ENCODE data around the gene ITGB7. TPM values are rescaled to one million over a fixed set of nuclear protein-coding genes. Genes with fewer than 3 reads are reported as not detected.
"Not testable (repeated sequence)": the region's sequence is repeated elsewhere in the genome, so short reads cannot be mapped to it uniquely, and the experiment has no call there.

The ITGB7 gene
- total RNA-seq, 1 experiment from 2014 or later: 0.43 TPM

GRCh38 chr12:53166837-53167236, 40.2 kb downstream of the ITGB7 start:
- intact Hi-C loops (cut with micrococcal nuclease; ENCODE audit: unreplicated experiment): no loop called here
- H3K27ac ChIP-seq (ENCODE audit: low read depth, low read length, poor library complexity, severe bottlenecking): no peak overlapping the region
- POLR2A ChIA-PET (ENCODE audit: low non-redundant PET): no interaction called here
- no peaks in the 10 kb centered on the region for H3K4me1 ChIP-seq (ENCODE audit: insufficient read depth, low read length, poor library complexity, severe bottlenecking)
- CTCF ChIA-PET: no interaction called here
- BruUV-seq (replicated peaks): no TSS peak
- TF ChIP-seq EZH2 (IDR thresholded peaks at IDR 0.05; ENCODE audit: borderline replicate concordance, low read depth, low read length, poor library complexity, severe bottlenecking) (no peak), CTCF (conservative IDR thresholded peaks at IDR 0.05; ENCODE audit: low read depth, low read length) (no peak)
- H3K27me3 ChIP-seq (replicated peaks; ENCODE audit: insufficient read depth, low read depth, low read length, poor library complexity): no peaks in the 10 kb centered on the region
- no peaks in the 10 kb centered on the region for H3K9me3 ChIP-seq (ENCODE audit: low read depth, low read length, poor library complexity, severe bottlenecking)
- no peak for DNase-seq (ENCODE audit: low spot score)
- H3K36me3 ChIP-seq (ENCODE audit: insufficient read depth, low read length, poor library complexity, severe bottlenecking): no peaks in the 10 kb centered on the region
- no peak overlapping the region for H3K4me3 ChIP-seq (ENCODE audit: low read depth, low read length, poor library complexity, severe bottlenecking)

- CTCF ChIA-PET; BruUV-seq (replicated peaks); DNase-seq (ENCODE audit: low spot score); H3K4me1 ChIP-seq (ENCODE audit: insufficient read depth, low read length, poor library complexity, severe bottlenecking); H3K27me3 ChIP-seq (replicated peaks; ENCODE audit: insufficient read depth, low read depth, low read length, poor library complexity); H3K4me3 ChIP-seq (ENCODE audit: low read depth, low read length, poor library complexity, severe bottlenecking); H3K9me3 ChIP-seq (ENCODE audit: low read depth, low read length, poor library complexity, severe bottlenecking); intact Hi-C loops (cut with micrococcal nuclease; ENCODE audit: unreplicated experiment); POLR2A ChIA-PET (ENCODE audit: low non-redundant PET); H3K36me3 ChIP-seq (ENCODE audit: insufficient read depth, low read length, poor library complexity, severe bottlenecking); H3K27ac ChIP-seq (ENCODE audit: low read depth, low read length, poor library complexity, severe bottlenecking): not testable (repeated sequence)
Measured at GRCh38 chr12:53163008-53163407, 44.0 kb downstream of the ITGB7 start.

GRCh38 chr12:53161119-53161911, 45.7 kb downstream of the ITGB7 start:
- ChIA-PET POLR2A (ENCODE audit: low non-redundant PET) (no interaction called here), CTCF (interaction anchor here (1.2 kb wide), 1 partner anchor 95 kb away, joined by 3 read pairs; no protein-coding TSS in a partner anchor)
- H3K36me3 ChIP-seq (ENCODE audit: insufficient read depth, low read length, poor library complexity, severe bottlenecking): no peaks in the 10 kb centered on the region
- no peak for TF ChIP-seq EZH2 (IDR thresholded peaks at IDR 0.05; ENCODE audit: borderline replicate concordance, low read depth, low read length, poor library complexity, severe bottlenecking)
- TF ChIP-seq CTCF (conservative IDR thresholded peaks at IDR 0.05; ENCODE audit: low read depth, low read length): no peak
- no peak for DNase-seq (ENCODE audit: low spot score)
- intact Hi-C loops (cut with micrococcal nuclease; ENCODE audit: unreplicated experiment): no loop called here
- BruUV-seq (replicated peaks): no TSS peak
- no peak overlapping the region for H3K4me3 ChIP-seq (ENCODE audit: low read depth, low read length, poor library complexity, severe bottlenecking)
- H3K27me3 ChIP-seq (replicated peaks; ENCODE audit: insufficient read depth, low read depth, low read length, poor library complexity): no peaks in the 10 kb centered on the region
- H3K4me1 ChIP-seq (ENCODE audit: insufficient read depth, low read length, poor library complexity, severe bottlenecking): peaks cover 3% of the 10 kb centered on the region
- no peak overlapping the region for H3K27ac ChIP-seq (ENCODE audit: low read depth, low read length, poor library complexity, severe bottlenecking)
- no peaks in the 10 kb centered on the region for H3K9me3 ChIP-seq (ENCODE audit: low read depth, low read length, poor library complexity, severe bottlenecking)

GRCh38 chr12:53160673-53161072, 46.4 kb downstream of the ITGB7 start:
- CTCF ChIA-PET: interaction anchor here (1.2 to 2.3 kb wide), 3 partner anchors 37 to 160 kb away, joined by 3 to 11 read pairs (median 10); partner anchors contain the start of gene AAAS
- no peak overlapping the region for H3K27ac ChIP-seq (ENCODE audit: low read depth, low read length, poor library complexity, severe bottlenecking)
- intact Hi-C loops (cut with micrococcal nuclease; ENCODE audit: unreplicated experiment): no loop called here
- H3K4me3 ChIP-seq (ENCODE audit: low read depth, low read length, poor library complexity, severe bottlenecking): no peak overlapping the region
- peaks cover 3% of the 10 kb centered on the region for H3K4me1 ChIP-seq (ENCODE audit: insufficient read depth, low read length, poor library complexity, severe bottlenecking)
- no peak for DNase-seq (ENCODE audit: low spot score)
- TF ChIP-seq EZH2 (IDR thresholded peaks at IDR 0.05; ENCODE audit: borderline replicate concordance, low read depth, low read length, poor library complexity, severe bottlenecking) (no peak), CTCF (conservative IDR thresholded peaks at IDR 0.05; ENCODE audit: low read depth, low read length) (no peak)
- BruUV-seq (replicated peaks): no TSS peak
- no peaks in the 10 kb centered on the region for H3K27me3 ChIP-seq (replicated peaks; ENCODE audit: insufficient read depth, low read depth, low read length, poor library complexity)
- H3K9me3 ChIP-seq (ENCODE audit: low read depth, low read length, poor library complexity, severe bottlenecking): no peaks in the 10 kb centered on the region
- POLR2A ChIA-PET (ENCODE audit: low non-redundant PET): no interaction called here
- H3K36me3 ChIP-seq (ENCODE audit: insufficient read depth, low read length, poor library complexity, severe bottlenecking): no peaks in the 10 kb centered on the region

Data from A673 (cell line).